ELR (cell line): Measurements from ENCODE around the gene RNF215.
"Not testable (repeated sequence)": the region's sequence is repeated elsewhere in the genome, so short reads cannot be mapped to it uniquely, and the experiment has no call there.

ENCODE experiments used
- DNase-seq: peaks from one replicate; pipeline ENCODE4 v3.0.0-alpha.2; 2015; ENCODE audit warnings: low read depth

The RNF215 gene

GRCh38 chr22:30420347-30421125, 33.3 kb upstream of the RNF215 start:
- peak; percentile 90 for DNase-seq

GRCh38 chr22:30416837-30417236, 29.6 kb upstream of the RNF215 start:
- no peak for DNase-seq

GRCh38 chr22:30416403-30416802, 29.2 kb upstream of the RNF215 start:
- DNase-seq = peak; percentile 39

- DNase-seq = no peak
These were observed 27.4 kb upstream of the RNF215 start for GRCh38 chr22:30414525-30415047.

- DNase-seq = no peak
These were observed 26.7 kb upstream of the RNF215 start for GRCh38 chr22:30413745-30414524.

- DNase-seq = no peak
These were observed 25.8 kb upstream of the RNF215 start for GRCh38 chr22:30413001-30413400.

GRCh38 chr22:30411780-30412179, 24.6 kb upstream of the RNF215 start:
- DNase-seq = no peak

- DNase-seq = peak; percentile 90
These were observed 21.3 kb upstream of the RNF215 start for GRCh38 chr22:30408388-30409102.

GRCh38 chr22:30406400-30406799, 19.2 kb upstream of the RNF215 start:
- DNase-seq = no peak

- no peak for DNase-seq
These were observed 18.5 kb upstream of the RNF215 start for GRCh38 chr22:30405731-30406130.

GRCh38 chr22:30404307-30404706, 17.1 kb upstream of the RNF215 start:
- no peak for DNase-seq

- not testable (repeated sequence) for DNase-seq
These were observed 15.5 kb upstream of the RNF215 start for GRCh38 chr22:30402766-30403104.

GRCh38 chr22:30402028-30402765, 15.0 kb upstream of the RNF215 start:
- no peak for DNase-seq

- not testable (repeated sequence) for DNase-seq
These were observed 13.8 kb upstream of the RNF215 start for GRCh38 chr22:30401024-30401423.

GRCh38 chr22:30400159-30400558, 12.9 kb upstream of the RNF215 start:
- DNase-seq = no peak

GRCh38 chr22:30399718-30400117, 12.5 kb upstream of the RNF215 start:
- DNase-seq = no peak

- DNase-seq = no peak
These were observed 11.8 kb upstream of the RNF215 start for GRCh38 chr22:30398685-30399680.

GRCh38 chr22:30397656-30398635, 10.7 kb upstream of the RNF215 start:
- DNase-seq = no peak
